Tibial nerve (tissue), 3 donors: Measurements from ENCODE around the gene CPHXL.

ENCODE experiments used
- CTCF ChIP-seq, 5 experiments: fragments of 200-600 bp in 3 of 5; fragments of 450-650 bp in 2 of 5; sonication (generic) in 3 of 5; IDR thresholded peaks; one replicate each; pipeline ENCODE4 v1.5.1; 2016 to 2019; ENCODE audit warnings: antibody characterized with exemption in 5 of 5, mild to moderate bottlenecking in 3 of 5, moderate library complexity in 2 of 5
- POLR2A ChIP-seq, 2 donors: fragments of 450-650 bp; IDR thresholded peaks; one replicate each; pipeline ENCODE4 v1.6.1; 2017; ENCODE audit warnings: antibody characterized with exemption in 2 of 2, mild to moderate bottlenecking in 2 of 2, moderate library complexity in 2 of 2

GRCh38 chr16:75710344-75710743, 15.9 kb downstream of the CPHXL start:
- no peak for TF ChIP-seq CTCF (IDR thresholded peaks at IDR 0.05)
- TF ChIP-seq POLR2A (IDR thresholded peaks at IDR 0.05) = no peak
